NCI-H2196 treated with DMSO at 0.1 percent for 48 hours (cell line): Measurements from ENCODE around the gene SUSD6.
A peak's percentile ranks its signal among the peaks of the same experiment; 100 is the strongest.
"Not testable (repeated sequence)": the region's sequence is repeated elsewhere in the genome, so short reads cannot be mapped to it uniquely, and the experiment has no call there.

Experiments used
- DNase-seq: peaks from one replicate; lab custom pipeline; 2025; ENCODE audit not compliant: unreplicated experiment; lab: John Stamatoyannopoulos, UW

The SUSD6 gene

DNA sequence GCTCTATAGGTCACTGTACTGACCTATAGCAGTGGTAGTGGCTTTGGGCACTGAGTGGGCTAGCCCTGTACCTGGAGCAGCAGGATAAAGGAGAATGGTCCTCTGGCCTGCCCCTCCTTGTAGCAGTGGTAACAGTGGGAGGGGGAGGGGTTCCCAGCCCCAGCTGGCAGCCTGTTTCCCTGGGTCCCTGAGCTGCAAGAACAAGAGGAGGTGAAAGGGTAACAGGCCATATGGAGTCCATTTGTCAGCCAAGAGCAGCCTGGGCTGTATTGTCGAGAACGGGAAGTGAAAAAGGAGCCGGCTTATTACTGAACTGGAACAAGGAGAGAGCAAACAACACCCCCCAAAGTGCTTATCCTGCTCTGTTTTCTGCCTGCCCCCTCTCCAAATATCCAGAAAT is 81.7 kb downstream of the SUSD6 start:
- DNase-seq, result peak; percentile 77

- no peak for DNase-seq
These were observed 82.7 kb downstream of the SUSD6 start for GRCh38 chr14:69693801-69694729.

- no peak for DNase-seq
These were observed 83.4 kb downstream of the SUSD6 start for GRCh38 chr14:69694730-69695281.

- no peak for DNase-seq
These were observed 84.2 kb downstream of the SUSD6 start for GRCh38 chr14:69695322-69696203.

DNA sequence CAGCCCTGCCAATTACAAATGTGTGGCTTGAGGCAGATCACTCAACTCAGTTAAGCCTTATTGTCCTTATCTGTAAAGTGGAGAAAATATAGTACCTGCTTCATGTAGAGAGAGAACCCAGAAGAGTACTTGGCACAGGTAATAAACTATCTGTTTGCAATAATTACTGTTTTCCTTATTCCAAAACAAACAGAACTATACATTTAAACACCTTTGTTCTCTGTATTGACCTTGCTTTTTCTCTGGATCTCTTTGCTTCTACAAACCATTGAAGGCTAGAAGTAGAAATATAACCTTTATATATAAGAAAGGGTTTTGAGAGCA is 84.8 kb downstream of the SUSD6 start:
- DNase-seq, result peak; percentile 60

DNA sequence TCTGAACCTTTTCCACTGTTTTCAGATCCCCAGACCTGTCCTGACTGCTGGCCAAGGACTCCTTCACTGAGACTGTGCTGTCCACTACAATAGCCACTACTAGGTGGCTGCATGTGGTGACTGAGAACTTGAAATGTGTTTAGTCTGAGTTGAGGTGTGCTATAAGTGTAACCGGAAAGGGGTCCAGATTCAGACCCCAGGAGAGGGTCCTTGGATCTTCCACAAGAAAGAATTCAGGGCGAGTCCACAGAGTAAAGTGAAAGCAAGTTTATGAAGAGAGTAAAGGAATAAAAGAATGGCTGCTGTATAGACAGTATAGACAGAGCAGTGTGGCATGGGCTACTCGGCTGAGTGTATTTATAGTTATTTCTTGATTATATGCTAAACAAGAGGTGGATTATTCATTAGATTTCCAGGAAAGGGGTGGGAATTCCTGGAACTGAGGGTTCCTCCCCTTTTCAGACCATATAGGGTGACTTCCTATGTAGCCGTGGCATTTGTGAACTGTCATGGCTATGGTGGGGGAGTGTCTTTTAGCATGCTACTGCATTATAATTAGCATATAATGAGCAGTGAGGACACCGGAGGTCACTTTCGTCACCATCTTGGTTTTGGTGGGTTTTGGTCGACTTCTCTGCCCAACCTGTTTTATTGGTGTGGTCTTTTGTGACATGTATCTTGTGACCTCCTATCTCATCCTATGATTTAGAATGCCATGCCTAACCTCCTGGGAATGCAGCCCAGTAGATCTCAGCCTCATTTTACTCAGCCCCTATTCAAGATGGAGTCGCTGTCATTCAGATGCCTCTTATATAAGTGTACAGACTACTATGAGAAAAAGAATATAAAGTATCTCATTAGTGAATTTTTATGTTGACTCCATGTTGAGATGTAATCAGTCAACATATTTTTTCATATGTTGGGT is 85.5 kb downstream of the SUSD6 start:
- DNase-seq, result no peak

GRCh38 chr14:69698572-69698971 is 87.2 kb downstream of the SUSD6 start:
- DNase-seq, result no peak

GRCh38 chr14:69699243-69699642 is 87.8 kb downstream of the SUSD6 start:
- not testable (repeated sequence) for DNase-seq

GRCh38 chr14:69699748-69700303 is 88.4 kb downstream of the SUSD6 start:
- no peak for DNase-seq

DNA sequence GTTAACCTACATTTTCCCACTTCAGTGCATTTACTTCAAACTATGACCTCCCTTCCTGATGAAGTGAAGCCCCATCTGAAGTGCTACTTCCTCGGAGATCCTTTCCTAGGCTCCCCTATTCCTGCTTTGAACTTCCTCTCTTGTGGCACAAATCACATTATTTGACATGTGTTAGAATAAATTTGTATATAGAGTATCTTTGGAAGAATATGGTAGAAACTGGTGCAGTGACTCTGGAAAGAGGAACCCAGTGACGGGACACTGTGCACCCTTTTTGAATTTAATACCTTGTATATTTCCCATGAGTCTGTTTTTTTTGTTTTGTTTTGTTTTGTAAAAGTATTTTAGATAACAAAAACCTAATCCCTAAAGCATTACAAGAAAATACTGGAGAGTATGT is 89.2 kb downstream of the SUSD6 start:
- no peak for DNase-seq

DNA sequence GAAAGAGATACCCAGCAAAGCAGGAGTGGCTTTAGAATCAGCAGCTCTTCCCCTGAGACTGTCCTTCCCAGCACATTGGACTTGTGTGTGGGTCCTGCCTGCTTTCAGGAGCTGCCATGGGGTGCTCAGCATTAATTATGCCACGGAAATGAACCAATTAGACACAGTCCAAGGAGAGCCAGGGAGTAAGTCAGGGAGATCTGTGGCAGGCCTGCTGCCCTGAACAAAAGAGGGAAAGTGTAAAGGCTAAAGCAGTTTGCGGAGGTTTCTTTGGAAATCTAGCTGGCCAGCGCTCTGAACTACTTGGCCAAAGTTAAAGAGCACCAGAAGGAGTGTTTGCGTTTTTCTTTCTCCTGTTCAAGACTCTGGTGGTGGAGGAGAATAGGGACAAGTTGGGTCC is 89.9 kb downstream of the SUSD6 start:
- no peak for DNase-seq

- DNase-seq, result no peak
These were observed 90.5 kb downstream of the SUSD6 start for GRCh38 chr14:69701857-69702256.

DNA sequence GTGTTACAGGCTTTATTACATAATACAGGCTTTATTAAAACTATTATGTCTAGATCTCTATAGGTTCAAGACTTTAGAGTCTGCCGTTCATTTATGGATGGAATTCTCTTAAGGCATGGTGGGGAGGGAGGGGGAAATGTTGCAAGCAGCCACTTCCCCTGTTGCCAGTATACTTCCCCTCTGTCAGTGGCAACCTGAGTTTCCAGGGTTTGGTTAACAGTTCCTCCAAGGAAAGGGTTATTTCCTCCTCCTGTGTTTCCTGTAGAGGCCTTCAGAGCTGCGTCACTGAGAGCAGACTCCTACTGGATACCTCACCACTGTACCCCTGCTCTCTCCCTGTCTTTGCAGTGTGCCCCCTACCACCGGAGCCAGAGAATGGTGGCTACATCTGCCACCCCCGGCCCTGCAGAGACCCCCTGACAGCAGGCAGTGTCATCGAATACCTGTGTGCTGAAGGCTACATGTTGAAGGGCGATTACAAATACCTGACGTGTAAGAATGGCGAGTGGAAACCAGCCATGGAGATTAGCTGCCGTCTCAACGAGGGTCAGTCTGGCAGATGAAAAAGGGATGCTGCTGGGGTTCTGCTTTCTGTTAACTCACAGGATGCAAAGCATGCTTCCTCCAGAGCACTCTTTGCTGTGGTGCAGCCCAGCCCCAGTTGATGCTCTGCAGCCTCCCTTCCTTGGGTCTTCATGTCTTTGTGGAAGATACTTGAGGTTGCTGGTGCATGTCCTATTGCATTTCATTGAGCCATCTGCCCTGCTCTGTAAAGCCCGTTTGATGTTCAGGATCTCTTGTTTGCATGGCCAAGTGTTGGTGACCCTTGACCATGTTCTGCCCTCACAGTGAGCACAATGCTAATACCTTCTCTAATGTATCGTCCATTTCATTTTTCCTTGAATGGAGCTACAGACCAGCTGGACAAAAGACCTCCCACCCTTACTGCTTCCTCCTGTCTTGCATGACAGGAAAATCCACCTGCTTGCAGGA is 91.9 kb downstream of the SUSD6 start:
- DNase-seq, result peak; percentile 46

- no peak for DNase-seq
These were observed 92.9 kb downstream of the SUSD6 start for GRCh38 chr14:69704319-69704718.

DNA sequence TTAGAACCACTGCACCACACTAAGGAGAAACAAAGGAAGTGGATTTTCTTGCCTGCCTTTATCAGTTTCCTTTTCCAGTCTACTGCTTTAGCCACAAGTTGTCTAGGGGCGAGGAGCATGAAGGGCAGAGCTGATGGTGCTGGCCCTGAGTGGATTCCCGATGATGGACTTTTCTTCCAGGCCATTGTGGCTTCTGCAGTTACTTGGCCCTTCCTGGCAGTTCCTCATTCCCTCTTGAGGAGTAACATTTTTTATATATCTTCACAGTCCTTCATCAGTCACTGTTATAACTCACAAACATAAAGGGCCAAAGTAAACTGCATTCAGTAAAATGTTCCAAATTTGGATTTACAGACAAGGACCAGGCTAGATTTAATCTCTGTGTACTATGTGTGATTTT is 94.3 kb downstream of the SUSD6 start:
- no peak for DNase-seq

GRCh38 chr14:69708049-69708448 is 96.7 kb downstream of the SUSD6 start:
- DNase-seq, result no peak

DNA sequence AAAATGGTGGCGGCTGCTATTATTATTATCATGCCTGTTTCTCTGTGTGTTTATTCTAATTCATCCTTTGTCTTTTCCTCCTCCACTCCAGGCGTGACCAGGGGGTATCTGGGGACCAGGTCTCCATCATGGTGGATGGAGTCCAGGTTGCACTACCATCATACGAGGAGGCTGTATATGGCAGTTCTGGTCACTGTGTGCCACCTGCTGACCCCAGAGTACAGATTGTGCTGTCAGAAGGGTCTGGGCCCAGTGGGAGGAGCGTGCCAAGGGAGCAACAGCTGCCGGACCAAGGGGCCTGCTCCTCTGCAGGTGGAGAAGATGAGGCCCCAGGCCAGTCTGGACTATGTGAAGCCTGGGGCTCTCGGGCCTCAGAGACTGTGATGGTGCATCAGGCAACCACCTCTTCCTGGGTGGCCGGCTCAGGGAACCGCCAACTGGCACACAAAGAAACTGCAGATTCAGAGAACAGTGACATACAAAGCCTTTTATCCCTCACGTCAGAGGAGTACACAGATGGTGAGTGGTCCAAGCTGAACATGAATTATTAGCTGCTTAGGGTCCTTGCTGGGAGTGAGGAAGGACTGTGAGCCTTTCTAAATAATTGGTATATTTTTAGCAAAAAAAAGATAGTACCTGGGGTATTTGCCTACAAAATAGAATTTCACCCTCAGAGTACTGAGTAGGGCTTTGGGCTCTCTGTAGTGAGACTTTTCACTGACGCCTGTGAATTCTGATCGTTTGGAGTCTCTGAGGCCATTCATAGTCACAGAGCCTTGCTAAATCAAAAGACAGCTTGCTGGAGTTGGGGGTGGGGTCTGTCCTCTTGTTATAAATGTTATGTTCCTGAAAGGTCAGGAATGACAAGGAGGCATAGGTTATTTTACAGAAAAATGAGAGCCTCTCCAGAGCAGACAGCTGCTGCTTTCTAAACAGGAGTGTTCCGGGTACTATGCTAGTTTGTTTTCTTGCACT is 97.5 kb downstream of the SUSD6 start:
- no peak for DNase-seq

- no peak for DNase-seq
These were observed 99.0 kb downstream of the SUSD6 start for GRCh38 chr14:69710378-69710777.
